ENCODE results near the gene NKG7. TPM values are rescaled to one million over a fixed set of nuclear protein-coding genes. Genes with fewer than 3 reads are reported as not detected.

Gene NKG7
- total RNA-seq, 2 experiments from 2014 or later: 92.1 to 125 TPM

DNA sequence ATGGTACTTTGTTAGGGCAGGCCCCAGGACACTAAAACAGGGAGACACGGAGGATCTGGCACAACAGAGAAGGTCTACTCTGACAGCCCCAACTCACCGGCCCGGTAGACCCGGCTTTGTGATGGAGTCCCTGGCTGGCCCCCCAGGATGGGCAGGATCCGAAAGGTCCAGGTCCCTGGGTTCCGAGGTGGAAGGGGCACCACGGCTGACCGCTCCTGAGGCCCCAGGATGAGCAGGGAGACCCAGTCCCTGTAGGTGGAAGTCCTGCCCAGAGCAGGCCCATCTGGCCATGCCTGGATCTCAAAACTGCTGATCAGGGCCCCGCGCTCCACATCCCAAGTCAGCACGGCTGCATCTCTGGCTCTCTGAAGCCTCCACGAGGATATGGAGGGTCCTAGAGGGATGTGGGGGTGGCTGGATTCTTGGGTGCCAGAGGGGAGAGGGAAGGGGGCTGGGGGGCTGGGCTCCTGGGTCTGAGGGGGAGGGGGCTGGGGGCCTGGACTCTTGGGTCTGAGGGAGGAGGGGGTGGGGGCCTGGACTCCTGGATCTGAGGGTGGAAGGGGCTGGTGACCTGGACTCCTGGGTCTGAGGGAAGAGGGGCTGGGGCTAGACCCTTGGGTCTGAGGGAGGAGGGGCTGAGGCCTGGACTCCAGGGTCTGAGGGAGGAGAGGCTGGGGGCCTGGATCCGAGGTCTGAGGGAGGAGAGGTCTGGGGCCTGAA, 35.2 kb downstream of the NKG7 start:
- intact Hi-C loops (cut with DNase I, micrococcal nuclease): loop anchor here (5.0 to 10.0 kb wide), 2 partner anchors 178 to 440 kb away; no protein-coding TSS in a partner anchor
- Mint-ChIP-seq H3K4me3 (no peak overlapping the region), H3K27ac (no peak overlapping the region), H3K4me1 (peaks cover 11% of the 10 kb centered on the region), H3K9me3 (ENCODE audit: low read depth) (no peaks in the 10 kb centered on the region), H3K27me3 (no peaks in the 10 kb centered on the region), H3K36me3 (ENCODE audit: low read depth) (no peaks in the 10 kb centered on the region)
- DNase-seq: no peak
- ATAC-seq: no peak
- POLR2A ChIA-PET: no interaction called here
- CTCF ChIA-PET: interaction anchor here (0.8 to 3.2 kb wide), 4 partner anchors 19 to 320 kb away, joined by 3 to 16 read pairs (median 5); no protein-coding TSS in a partner anchor

- DNase-seq: no peak
- Mint-ChIP-seq H3K27ac (no peak overlapping the region), H3K36me3 (ENCODE audit: low read depth) (peaks cover 7% of the 10 kb centered on the region), H3K27me3 (peaks cover 14% of the 10 kb centered on the region), H3K4me3 (no peak overlapping the region), H3K9me3 (ENCODE audit: low read depth) (peaks cover 2% of the 10 kb centered on the region), H3K4me1 (peaks cover 5% of the 10 kb centered on the region)
- ChIA-PET POLR2A (interaction anchor here (0.6 kb wide), 1 partner anchor 34 kb away, joined by 3 read pairs; no protein-coding TSS in a partner anchor), CTCF (interaction anchor here (1.4 kb wide), 1 partner anchor 15 kb away, joined by 4 read pairs; no protein-coding TSS in a partner anchor)
- intact Hi-C loops (cut with DNase I, micrococcal nuclease): loop anchor here in 1 of 2 experiments (10.0 kb wide), 1 partner anchor 181 kb away; no protein-coding TSS in a partner anchor
- ATAC-seq: no peak
These were observed 38.5 kb downstream of the NKG7 start for GRCh38 chr19:51333836-51334460.

DNA sequence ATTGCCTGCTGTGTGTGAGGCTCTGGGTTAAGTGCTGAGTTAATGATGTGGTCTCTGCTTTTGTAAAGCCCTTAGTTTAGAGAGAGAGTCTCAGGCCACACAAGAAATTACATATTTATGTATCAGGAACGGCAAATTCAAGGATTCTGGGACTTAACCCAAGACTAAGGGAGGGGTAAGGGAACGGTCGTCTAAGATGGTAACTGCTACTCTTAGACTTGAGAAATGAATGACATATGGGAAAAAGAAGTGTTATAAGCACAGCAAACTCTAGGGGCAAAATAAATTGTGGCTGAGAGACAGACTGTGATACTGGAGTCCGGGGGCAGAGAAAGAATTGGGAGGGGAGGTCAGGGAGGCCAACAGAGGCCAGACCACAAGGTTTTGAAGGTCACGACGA, 40.7 kb downstream of the NKG7 start:
- ATAC-seq (no peak), DNase-seq (no peak)
- intact Hi-C loops (cut with DNase I, micrococcal nuclease): loop anchor here in 1 of 2 experiments (10.0 kb wide), 1 partner anchor 183 kb away; no protein-coding TSS in a partner anchor
- Mint-ChIP-seq H3K4me3 (no peak overlapping the region), H3K4me1 (peaks cover 5% of the 10 kb centered on the region), H3K27me3 (peaks cover 25% of the 10 kb centered on the region), H3K36me3 (ENCODE audit: low read depth) (peaks cover 7% of the 10 kb centered on the region), H3K9me3 (ENCODE audit: low read depth) (peaks cover 2% of the 10 kb centered on the region), H3K27ac (no peak overlapping the region)
- CTCF ChIA-PET: no interaction called here
- POLR2A ChIA-PET: no interaction called here

- ATAC-seq (no peak), DNase-seq (no peak)
- intact Hi-C loops (cut with DNase I, micrococcal nuclease): loop anchor here in 1 of 2 experiments (10.0 kb wide), 1 partner anchor 184 kb away; no protein-coding TSS in a partner anchor
- peaks cover 5% of the 10 kb centered on the region for H3K4me1 Mint-ChIP-seq
- no peak overlapping the region for H3K4me3 Mint-ChIP-seq
- H3K27ac Mint-ChIP-seq: no peak overlapping the region
- POLR2A ChIA-PET: interaction anchor here (0.6 kb wide), 1 partner anchor 90 kb away, joined by 3 read pairs; no protein-coding TSS in a partner anchor
- peaks cover 30% of the 10 kb centered on the region for H3K27me3 Mint-ChIP-seq
- peaks cover 7% of the 10 kb centered on the region for H3K36me3 Mint-ChIP-seq (ENCODE audit: low read depth)
- H3K9me3 Mint-ChIP-seq (ENCODE audit: low read depth): peaks cover 2% of the 10 kb centered on the region
- CTCF ChIA-PET: no interaction called here
These were observed 41.3 kb downstream of the NKG7 start for GRCh38 chr19:51331193-51331592.

- peaks cover 38% of the 10 kb centered on the region for H3K27me3 Mint-ChIP-seq
- intact Hi-C loops (cut with DNase I, micrococcal nuclease): loop anchor here in 1 of 2 experiments (10.0 kb wide), 1 partner anchor 184 kb away; no protein-coding TSS in a partner anchor
These were observed 42.1 kb downstream of the NKG7 start for GRCh38 chr19:51330366-51330765.

DNA sequence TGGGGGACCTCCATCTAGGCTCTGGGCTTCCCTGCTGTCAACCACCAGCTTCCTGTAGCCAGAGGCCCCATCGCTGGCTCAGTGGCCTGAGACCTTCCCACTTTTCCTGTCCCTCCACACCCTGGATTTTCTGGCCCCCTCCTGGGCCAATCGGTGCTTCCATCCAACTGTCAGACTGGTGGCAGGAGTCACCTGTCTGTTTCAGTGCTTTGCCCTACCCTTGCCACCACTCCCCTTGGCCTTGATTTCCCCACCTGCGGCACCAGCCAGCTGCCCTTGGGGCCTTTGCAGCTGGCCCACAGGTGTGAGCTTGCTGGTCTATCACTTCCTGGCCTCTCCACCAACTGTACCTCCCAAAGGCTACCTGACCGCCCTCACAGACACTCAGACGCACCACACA, 43.0 kb downstream of the NKG7 start:
- ChIA-PET CTCF (interaction anchor here (0.7 kb wide), 1 partner anchor 10 kb away, joined by 3 read pairs; no protein-coding TSS in a partner anchor), POLR2A (no interaction called here)
- Mint-ChIP-seq H3K9me3 (ENCODE audit: low read depth) (peaks cover 2% of the 10 kb centered on the region), H3K27me3 (peaks cover 45% of the 10 kb centered on the region), H3K4me1 (peaks cover 8% of the 10 kb centered on the region), H3K4me3 (no peak overlapping the region), H3K36me3 (ENCODE audit: low read depth) (peaks cover 7% of the 10 kb centered on the region), H3K27ac (no peak overlapping the region)
- DNase-seq (no peak), ATAC-seq (no peak)
- intact Hi-C loops (cut with DNase I, micrococcal nuclease): no loop called here

More at GRCh38 chr19:51330366-51330765, 42.1 kb downstream of the NKG7 start:
- H3K27ac Mint-ChIP-seq: no peak overlapping the region
- CTCF ChIA-PET: no interaction called here
- H3K36me3 Mint-ChIP-seq (ENCODE audit: low read depth): peaks cover 7% of the 10 kb centered on the region
- no peak overlapping the region for H3K4me3 Mint-ChIP-seq
- DNase-seq (no peak), ATAC-seq (no peak)
- H3K9me3 Mint-ChIP-seq (ENCODE audit: low read depth): peaks cover 2% of the 10 kb centered on the region
- POLR2A ChIA-PET: interaction anchor here (0.6 kb wide), 1 partner anchor 91 kb away, joined by 3 read pairs; no protein-coding TSS in a partner anchor
- H3K4me1 Mint-ChIP-seq: peaks cover 8% of the 10 kb centered on the region

DNA sequence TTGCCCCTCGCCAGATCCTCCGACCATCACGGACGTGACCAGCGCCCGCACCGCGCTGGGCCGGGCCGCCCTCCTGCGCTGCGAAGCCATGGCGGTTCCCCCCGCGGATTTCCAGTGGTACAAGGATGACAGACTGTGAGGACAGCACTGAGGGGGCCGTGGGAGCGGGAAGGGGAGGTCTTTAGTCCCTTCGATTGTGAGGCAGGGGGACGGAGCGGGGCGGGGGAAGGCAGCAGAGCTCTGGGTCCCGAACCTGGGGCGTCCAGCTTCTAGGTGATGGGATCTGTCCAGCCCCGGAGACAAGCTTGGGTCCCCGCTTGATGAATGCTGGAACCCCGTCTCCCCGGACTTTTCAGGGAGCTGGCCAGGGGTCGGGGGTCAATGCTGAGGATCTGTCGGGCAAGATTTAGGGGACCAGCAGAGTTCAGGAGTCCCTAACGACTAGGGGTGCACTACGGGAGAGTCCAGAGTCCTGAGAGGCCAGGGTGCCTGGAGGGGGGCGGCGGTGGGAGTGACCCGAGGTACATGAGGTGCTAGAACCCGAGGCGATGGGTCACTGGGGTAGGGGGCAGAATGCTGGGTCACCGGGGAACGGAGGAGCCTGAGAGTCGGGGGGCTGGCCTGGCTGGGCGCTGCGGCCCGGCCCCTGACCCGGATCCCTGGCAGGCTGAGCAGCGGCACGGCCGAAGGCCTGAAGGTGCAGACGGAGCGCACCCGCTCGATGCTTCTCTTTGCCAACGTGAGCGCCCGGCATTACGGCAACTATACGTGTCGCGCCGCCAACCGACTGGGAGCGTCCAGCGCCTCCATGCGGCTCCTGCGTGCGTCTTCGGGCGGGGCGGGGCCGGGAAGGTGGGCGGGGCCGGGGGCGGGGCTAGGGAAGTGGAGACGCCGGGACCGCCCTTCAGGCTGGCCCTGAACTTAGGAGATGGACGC, 45.1 kb downstream of the NKG7 start:
- Mint-ChIP-seq H3K4me1 (peaks cover 8% of the 10 kb centered on the region), H3K4me3 (peak overlapping the region; percentile 35), H3K9me3 (ENCODE audit: low read depth) (peaks cover 2% of the 10 kb centered on the region), H3K27ac (no peak overlapping the region), H3K36me3 (ENCODE audit: low read depth) (peaks cover 7% of the 10 kb centered on the region), H3K27me3 (peaks cover 60% of the 10 kb centered on the region)
- ChIA-PET POLR2A (interaction anchor here (0.6 kb wide), 1 partner anchor 241 kb away, joined by 6 read pairs; no protein-coding TSS in a partner anchor), CTCF (interaction anchor here (0.7 to 1.2 kb wide), 2 partner anchors 12 to 68 kb away, joined by 3 read pairs; no protein-coding TSS in a partner anchor)
- ATAC-seq: peak; percentile 93
- intact Hi-C loops (cut with DNase I, micrococcal nuclease): loop anchor here in 1 of 2 experiments (1.0 to 2.0 kb wide), 6 partner anchors 12 to 377 kb away; no protein-coding TSS in a partner anchor
- peak; percentile 87 for DNase-seq

DNA sequence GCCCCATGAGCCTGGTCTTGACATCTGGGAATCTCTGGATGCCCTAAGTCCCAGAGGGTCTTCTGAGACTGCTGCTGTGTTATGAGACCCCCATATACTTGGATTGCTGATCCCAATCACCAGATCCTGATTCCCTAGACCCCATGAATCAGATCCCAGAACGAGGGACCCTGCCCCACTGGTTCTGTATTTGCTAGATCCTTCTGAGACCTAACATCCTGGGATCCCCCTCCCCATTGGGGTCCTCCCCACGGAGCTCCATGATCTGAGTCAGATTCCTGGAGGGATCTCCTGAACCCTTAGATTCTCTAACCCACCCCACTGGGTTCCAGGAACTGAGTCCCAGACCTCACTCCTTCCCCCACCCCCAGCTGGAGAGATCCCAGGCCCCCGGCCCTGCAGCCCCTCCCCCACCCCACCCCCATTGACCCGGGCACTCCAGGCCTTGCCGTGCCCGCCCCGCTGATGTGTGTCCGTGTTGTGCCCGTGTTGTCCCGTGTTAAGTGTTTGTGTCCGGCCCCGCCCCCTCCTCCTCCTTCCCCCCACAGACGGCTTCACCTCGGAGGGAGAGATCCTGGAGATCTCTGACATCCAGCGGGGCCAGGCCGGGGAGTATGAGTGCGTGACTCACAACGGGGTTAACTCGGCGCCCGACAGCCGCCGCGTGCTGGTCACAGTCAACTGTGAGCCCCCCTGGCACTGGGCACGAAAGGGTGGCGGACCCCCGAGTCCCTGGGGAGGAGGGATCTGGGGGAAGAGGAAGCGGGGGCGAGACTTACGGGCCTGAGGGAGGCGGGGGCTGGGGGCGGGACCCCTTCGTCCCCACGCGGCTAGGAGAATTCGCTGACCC, 46.0 kb downstream of the NKG7 start:
- H3K4me3 Mint-ChIP-seq: no peak overlapping the region
- ATAC-seq: no peak
- H3K27me3 Mint-ChIP-seq: peaks cover 60% of the 10 kb centered on the region
- H3K36me3 Mint-ChIP-seq (ENCODE audit: low read depth): peaks cover 2% of the 10 kb centered on the region
- no peak for DNase-seq
- CTCF ChIA-PET: interaction anchor here (0.6 to 1.0 kb wide), 2 partner anchors 33 to 168 kb away, joined by 3 read pairs; no protein-coding TSS in a partner anchor
- intact Hi-C loops (cut with DNase I, micrococcal nuclease): loop anchor here in 1 of 2 experiments (1.0 to 2.0 kb wide), 6 partner anchors 13 to 378 kb away; no protein-coding TSS in a partner anchor
- H3K9me3 Mint-ChIP-seq (ENCODE audit: low read depth): peaks cover 2% of the 10 kb centered on the region
- H3K4me1 Mint-ChIP-seq: peaks cover 8% of the 10 kb centered on the region
- no peak overlapping the region for H3K27ac Mint-ChIP-seq
- POLR2A ChIA-PET: no interaction called here

DNA sequence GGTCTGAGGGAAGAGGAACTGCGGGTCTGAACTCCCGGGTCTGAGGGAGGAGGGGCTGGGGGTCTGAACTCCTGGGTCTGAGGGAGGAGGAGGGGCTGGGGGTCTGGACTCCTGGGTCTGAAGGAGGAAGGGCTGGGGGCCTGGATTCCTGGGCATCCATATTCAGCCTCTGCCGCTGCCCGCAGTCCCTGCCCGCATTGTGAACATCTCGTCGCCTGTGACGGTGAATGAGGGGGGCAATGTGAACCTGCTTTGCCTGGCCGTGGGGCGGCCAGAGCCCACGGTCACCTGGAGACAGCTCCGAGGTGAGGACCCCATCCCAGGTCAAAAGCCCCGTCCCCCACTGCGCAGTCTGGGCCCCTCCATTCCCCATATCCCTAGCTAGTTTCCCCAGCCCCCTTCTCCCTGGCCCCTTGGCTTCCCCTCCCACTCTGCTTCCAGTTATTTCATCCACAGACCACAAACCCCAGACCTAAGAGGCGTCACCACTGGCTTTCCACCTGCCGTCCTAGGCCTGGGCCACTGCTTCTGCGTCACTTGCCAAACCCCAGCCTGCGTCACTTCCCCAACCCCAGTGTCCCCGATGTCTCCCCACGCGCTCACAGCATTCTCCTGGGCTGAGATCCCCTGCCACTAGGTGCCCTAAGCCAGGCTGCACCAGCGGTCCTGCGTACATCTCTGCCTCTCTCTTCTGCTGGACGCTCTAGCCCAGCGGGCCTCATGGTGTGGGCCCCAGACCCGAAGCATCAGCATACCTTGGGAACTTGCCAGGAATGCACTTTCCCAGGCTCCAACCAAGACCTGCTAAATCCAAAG, 47.1 kb downstream of the NKG7 start:
- no peaks in the 10 kb centered on the region for H3K9me3 Mint-ChIP-seq (ENCODE audit: low read depth)
- DNase-seq: peak; percentile 45
- H3K4me3 Mint-ChIP-seq: no peak overlapping the region
- H3K4me1 Mint-ChIP-seq: peaks cover 8% of the 10 kb centered on the region
- POLR2A ChIA-PET: no interaction called here
- H3K27ac Mint-ChIP-seq: no peak overlapping the region
- no peak for ATAC-seq
- intact Hi-C loops (cut with DNase I, micrococcal nuclease): no loop called here
- peaks cover 60% of the 10 kb centered on the region for H3K27me3 Mint-ChIP-seq
- no peaks in the 10 kb centered on the region for H3K36me3 Mint-ChIP-seq (ENCODE audit: low read depth)
- CTCF ChIA-PET: interaction anchor here (0.6 to 1.0 kb wide), 2 partner anchors 32 to 167 kb away, joined by 3 read pairs; no protein-coding TSS in a partner anchor
